Trophoblast cell (in vitro differentiated cells and primary cell): ENCODE results near the gene RAB15.

Source experiments
- DNase-seq, 2 donors: peaks; one replicate each; pipeline ENCODE4 v3.0.0-alpha.2; 2016
- H2AFZ ChIP-seq: 2 replicates; pipeline ENCODE4 v1.6.1; 2013; ENCODE audit warnings: low read length, moderate library complexity, mild to moderate bottlenecking; ENCODE audit not compliant: insufficient read depth, poor library complexity
- H2AK5ac ChIP-seq: 2 replicates; pipeline ENCODE4 v1.6.1; 2013; ENCODE audit warnings: mild to moderate bottlenecking, low read length
- H2BK120ac ChIP-seq: 2 replicates; pipeline ENCODE4 v1.6.1; 2013; ENCODE audit warnings: low read length, mild to moderate bottlenecking, moderate library complexity; ENCODE audit not compliant: insufficient read depth, poor library complexity
- H2BK12ac ChIP-seq: 2 replicates; pipeline ENCODE4 v1.6.1; 2013; ENCODE audit warnings: mild to moderate bottlenecking, low read length, moderate library complexity
- H2BK5ac ChIP-seq: 2 replicates; pipeline ENCODE4 v1.6.1; 2013; ENCODE audit warnings: low read length, low read depth, moderate library complexity, mild to moderate bottlenecking; ENCODE audit not compliant: poor library complexity
- H3K14ac ChIP-seq: 2 replicates; pipeline ENCODE4 v1.6.1; 2013; ENCODE audit warnings: mild to moderate bottlenecking, low read length
- H3K18ac ChIP-seq: 2 replicates; pipeline ENCODE4 v1.6.1; 2013; ENCODE audit warnings: mild to moderate bottlenecking, low read length
- H3K23ac ChIP-seq: 2 replicates; pipeline ENCODE4 v1.6.1; 2013; ENCODE audit warnings: low read length
- H3K27ac ChIP-seq: 2 replicates; pipeline ENCODE4 v1.5.1; 2013; ENCODE audit warnings: low read depth, mild to moderate bottlenecking, inconsistent platforms, low read length, moderate library complexity
- H3K27me3 ChIP-seq: 2 replicates; pipeline ENCODE4 v1.6.1; 2013; ENCODE audit warnings: inconsistent platforms, mild to moderate bottlenecking, low read length, moderate library complexity; ENCODE audit not compliant: insufficient read depth
- H3K36me3 ChIP-seq, 2 experiments: 1 replicate in 1 of 2; 2 replicates in 1 of 2; pipeline ENCODE4 v1.6.1; 2013; ENCODE audit warnings: low read length in 2 of 2, mild to moderate bottlenecking in 2 of 2, moderate library complexity in 1 of 2; ENCODE audit not compliant: insufficient read depth in 2 of 2, control insufficient read depth in 1 of 2
- H3K4ac ChIP-seq: 2 replicates; pipeline ENCODE4 v1.6.1; 2013; ENCODE audit warnings: low read depth, mild to moderate bottlenecking, low read length, moderate library complexity
- H3K4me1 ChIP-seq, 2 experiments: 1 replicate in 1 of 2; 2 replicates in 1 of 2; pipeline ENCODE4 v1.6.1; 2013; ENCODE audit warnings: low read length in 2 of 2, mild to moderate bottlenecking in 2 of 2, moderate library complexity in 1 of 2; ENCODE audit not compliant: insufficient read depth in 2 of 2, control insufficient read depth in 1 of 2
- H3K4me2 ChIP-seq: 2 replicates; pipeline ENCODE4 v1.6.1; 2013; ENCODE audit warnings: inconsistent platforms, mild to moderate bottlenecking, low read length, moderate library complexity
- H3K4me3 ChIP-seq: 2 replicates; pipeline ENCODE4 v1.5.1; 2013; ENCODE audit warnings: mild to moderate bottlenecking, low read depth, low read length, inconsistent platforms
- H3K79me1 ChIP-seq: one replicate; pipeline ENCODE4 v1.6.1; 2013; ENCODE audit warnings: low read length
- H3K79me2 ChIP-seq: 2 replicates; pipeline ENCODE4 v1.6.1; 2013; ENCODE audit warnings: low read length, mild to moderate bottlenecking; ENCODE audit not compliant: control insufficient read depth, insufficient read depth, poor library complexity
- H3K9ac ChIP-seq: 2 replicates; pipeline ENCODE4 v1.6.1; 2013; ENCODE audit warnings: mild to moderate bottlenecking, low read length
- H3K9me3 ChIP-seq: 2 replicates; pipeline ENCODE4 v1.6.1; 2013; ENCODE audit warnings: low read depth, mild to moderate bottlenecking, control low read depth, inconsistent platforms, low read length; ENCODE audit not compliant: insufficient read depth
- H4K12ac ChIP-seq: 2 replicates; pipeline ENCODE4 v1.6.1; 2013; ENCODE audit warnings: low read depth, mild to moderate bottlenecking, low read length, moderate library complexity
- H4K8ac ChIP-seq: 2 replicates; pipeline ENCODE4 v1.6.1; 2013; ENCODE audit warnings: low read depth, mild to moderate bottlenecking, low read length, moderate library complexity
- H4K91ac ChIP-seq: one replicate; pipeline ENCODE4 v1.6.1; 2013; ENCODE audit warnings: low read depth, mild to moderate bottlenecking, low read length, moderate library complexity
- WGBS: extraction: QIAGEN DNeasy Blood & Tissue Kit; methylation state at CpG from one replicate; pipeline ENCODE4 v1.1.7; 2013; ENCODE audit warnings: missing lambda C conversion rate; ENCODE audit not compliant: insufficient read length, insufficient coverage; ENCODE audit errors: extremely low coverage; 5-methylcytosine and 5-hydroxymethylcytosine counted together

The RAB15 gene

GRCh38 chr14:64948612-64949210 is 23.4 kb downstream of the RAB15 start:
- no peak overlapping the region for H2BK5ac ChIP-seq
- H3K79me1 ChIP-seq, result no peaks in the 10 kb centered on the region
- no peak overlapping the region for H4K8ac ChIP-seq
- H2AK5ac ChIP-seq, result no peak overlapping the region
- H3K23ac ChIP-seq, result no peak overlapping the region
- H3K14ac ChIP-seq, result no peak overlapping the region
- DNase-seq, result no peak
- no peak overlapping the region for H2BK12ac ChIP-seq
- no peak overlapping the region for H3K4ac ChIP-seq
- H3K27ac ChIP-seq, result no peak overlapping the region
- no peak overlapping the region for H2AFZ ChIP-seq
- no peaks in the 10 kb centered on the region for H3K9me3 ChIP-seq
- H3K4me3 ChIP-seq, result no peak overlapping the region
- no peak overlapping the region for H4K12ac ChIP-seq
- no peaks in the 10 kb centered on the region for H3K79me2 ChIP-seq
- no peaks in the 10 kb centered on the region for H3K4me1 ChIP-seq
- H4K91ac ChIP-seq, result no peak overlapping the region
- H3K27me3 ChIP-seq, result no peaks in the 10 kb centered on the region
- no peak overlapping the region for H3K4me2 ChIP-seq
- H3K18ac ChIP-seq, result no peak overlapping the region
- no peak overlapping the region for H2BK120ac ChIP-seq
- H3K36me3 ChIP-seq, result peaks cover 37 to 43% of the 10 kb centered on the region in 2 experiments
- WGBS, result no CpG with 5 or more reads among the region's 8 CpGs
- H3K9ac ChIP-seq, result no peak overlapping the region

DNA sequence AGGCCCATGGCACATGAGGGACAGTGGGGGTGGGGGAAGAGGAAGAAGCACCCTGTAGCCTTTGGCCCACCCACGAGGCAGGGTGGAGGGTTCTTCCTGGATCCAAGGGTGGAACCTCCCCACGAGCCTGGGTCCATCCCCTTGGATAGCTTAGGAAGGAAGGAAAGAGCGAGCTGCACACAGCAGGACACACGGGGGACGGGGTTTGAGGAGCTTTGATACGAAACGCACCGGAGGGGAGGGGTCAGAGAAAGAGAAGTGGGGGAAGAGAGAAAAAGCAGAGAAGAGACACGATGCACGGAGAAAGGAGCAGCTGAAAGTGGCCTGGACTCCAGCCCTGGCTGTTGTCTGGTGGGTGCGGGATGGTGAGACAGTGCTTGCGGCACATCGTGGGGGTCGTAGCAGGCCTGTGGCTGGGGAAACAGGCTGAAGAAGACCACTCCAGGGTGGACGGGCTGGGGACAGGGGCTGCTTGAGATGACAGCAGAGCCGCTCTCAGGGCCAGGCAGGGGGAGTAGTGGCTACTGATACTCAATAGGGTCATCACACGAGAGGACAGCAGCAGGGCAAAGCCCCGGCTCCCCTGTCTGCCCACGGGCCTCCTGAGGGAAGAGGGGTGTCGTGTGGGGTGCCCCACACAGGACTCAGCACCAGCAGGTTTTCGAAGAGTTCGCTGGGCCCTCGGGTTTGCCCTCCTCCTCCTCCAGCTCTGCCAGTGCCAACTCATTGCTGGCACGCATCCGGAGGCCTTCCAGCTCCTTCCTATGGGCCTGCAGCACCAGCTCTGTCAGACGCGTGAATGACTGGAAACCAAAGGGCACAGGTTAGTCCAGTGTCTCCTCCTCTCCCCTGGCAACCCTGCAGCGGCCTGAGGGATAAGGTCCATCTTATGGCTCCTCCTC is 24.2 kb downstream of the RAB15 start:
- Histone ChIP-seq H3K4me1 (no peaks in the 10 kb centered on the region), H3K79me2 (no peaks in the 10 kb centered on the region), H3K4me2 (no peak overlapping the region), H2BK12ac (no peak overlapping the region), H2AK5ac (no peak overlapping the region), H3K18ac (no peak overlapping the region), H3K23ac (no peak overlapping the region), H3K79me1 (no peaks in the 10 kb centered on the region), H3K4me3 (no peak overlapping the region), H2AFZ (no peak overlapping the region), H4K12ac (no peak overlapping the region), H2BK5ac (no peak overlapping the region), H3K9ac (no peak overlapping the region), H3K36me3 (peaks cover 37 to 45% of the 10 kb centered on the region in 2 experiments), H3K9me3 (no peaks in the 10 kb centered on the region), H4K91ac (no peak overlapping the region), H4K8ac (no peak overlapping the region), H3K14ac (no peak overlapping the region), H2BK120ac (no peak overlapping the region), H3K27me3 (no peaks in the 10 kb centered on the region), H3K27ac (no peak overlapping the region), H3K4ac (no peak overlapping the region)
- no CpG with 5 or more reads among the region's 28 CpGs for WGBS
- no peak for DNase-seq

- H3K4me1 ChIP-seq, result no peaks in the 10 kb centered on the region
- no peaks in the 10 kb centered on the region for H3K79me2 ChIP-seq
- H3K27me3 ChIP-seq, result no peaks in the 10 kb centered on the region
- no peak overlapping the region for H4K8ac ChIP-seq
- H2BK5ac ChIP-seq, result no peak overlapping the region
- no peak for DNase-seq
- H4K91ac ChIP-seq, result no peak overlapping the region
- no peak overlapping the region for H3K4me3 ChIP-seq
- no peaks in the 10 kb centered on the region for H3K79me1 ChIP-seq
- H4K12ac ChIP-seq, result no peak overlapping the region
- H2BK12ac ChIP-seq, result no peak overlapping the region
- H3K27ac ChIP-seq, result no peak overlapping the region
- H3K9ac ChIP-seq, result no peak overlapping the region
- peaks cover 33 to 39% of the 10 kb centered on the region in 2 experiments for H3K36me3 ChIP-seq
- no peak overlapping the region for H3K4ac ChIP-seq
- no peak overlapping the region for H2AK5ac ChIP-seq
- H3K4me2 ChIP-seq, result no peak overlapping the region
- H3K14ac ChIP-seq, result no peak overlapping the region
- no peaks in the 10 kb centered on the region for H3K9me3 ChIP-seq
- whole genome bisulfite sequencing, result no CpG with 5 or more reads among the region's 6 CpGs
- no peak overlapping the region for H3K23ac ChIP-seq
- H2AFZ ChIP-seq, result no peak overlapping the region
- H3K18ac ChIP-seq, result no peak overlapping the region
- H2BK120ac ChIP-seq, result no peak overlapping the region
Measured at GRCh38 chr14:64946310-64947045, 25.7 kb downstream of the RAB15 start.

DNA sequence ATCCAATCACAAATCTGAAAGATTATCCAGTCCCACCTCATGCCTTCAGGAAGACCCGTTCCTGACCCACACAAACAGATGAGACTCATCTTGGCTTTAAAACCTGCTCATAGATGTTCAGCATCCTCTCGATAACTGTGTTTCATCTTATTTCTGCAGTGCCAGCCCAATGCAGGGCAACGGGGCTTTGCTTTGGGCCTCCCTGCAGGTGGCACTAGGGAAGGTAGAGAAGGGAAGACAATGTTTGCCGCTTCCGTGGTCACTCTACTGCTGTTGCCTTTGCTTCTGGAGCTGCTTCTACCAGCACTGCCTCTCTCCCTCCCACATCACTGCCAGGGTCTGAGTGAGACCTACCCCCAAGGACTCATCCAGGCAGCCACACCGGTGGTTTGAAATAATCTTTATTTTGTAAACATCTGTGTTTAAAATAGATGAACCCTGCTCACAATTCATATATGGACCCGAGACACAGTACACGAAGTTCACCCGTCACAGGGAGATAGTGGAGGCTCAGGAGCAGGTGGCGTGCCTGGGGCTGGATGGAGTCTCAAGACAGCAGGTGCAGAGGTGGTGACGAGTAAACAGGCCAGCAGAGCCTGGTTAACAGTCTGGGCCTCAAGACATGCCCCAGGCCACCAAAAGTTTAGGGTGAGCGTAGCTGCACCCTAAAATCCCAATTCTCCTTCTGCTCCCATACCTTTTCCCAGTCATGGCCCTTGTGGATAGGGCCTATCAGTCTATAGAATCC is 26.5 kb downstream of the RAB15 start:
- no peaks in the 10 kb centered on the region for H3K9me3 ChIP-seq
- WGBS, result no CpG with 5 or more reads among the region's 12 CpGs

More for the DNA sequence above, 26.5 kb downstream of the RAB15 start:
- Histone ChIP-seq H3K4ac (no peak overlapping the region), H2AFZ (no peak overlapping the region), H2BK120ac (no peak overlapping the region), H2BK12ac (no peak overlapping the region), H3K27me3 (no peaks in the 10 kb centered on the region), H3K79me2 (no peaks in the 10 kb centered on the region), H3K4me2 (no peak overlapping the region), H3K36me3 (peaks cover 26 to 32% of the 10 kb centered on the region in 2 experiments), H3K9ac (no peak overlapping the region), H4K8ac (no peak overlapping the region), H4K12ac (no peak overlapping the region), H3K23ac (no peak overlapping the region), H3K14ac (no peak overlapping the region), H3K4me3 (no peak overlapping the region), H3K4me1 (peaks cover 0 to 4% of the 10 kb centered on the region in 2 experiments), H2BK5ac (no peak overlapping the region), H2AK5ac (no peak overlapping the region), H4K91ac (no peak overlapping the region), H3K18ac (no peak overlapping the region), H3K27ac (no peak overlapping the region), H3K79me1 (no peaks in the 10 kb centered on the region)
- no peak for DNase-seq
